OCI-LY3 (cell line): ENCODE measurements around the gene TEDC1.

Experiments
- H2AFZ ChIP-seq: fragments of 200-600, 300-600 bp; shearing (Covaris generic); 2 replicates; pipeline ENCODE4 v1.6.0; 2014; ENCODE audit warnings: antibody characterized with exemption, low read depth, low read length
- H3K27ac ChIP-seq: fragments of 200-600, 300-600 bp; sonication (generic); 2 replicates; pipeline ENCODE4 v1.5.1; 2014; ENCODE audit warnings: mild to moderate bottlenecking, low read length, moderate library complexity, mixed read lengths
- H3K27me3 ChIP-seq: fragments of 200-600, 300-600 bp; sonication (generic); 2 replicates; pipeline ENCODE4 v1.6.1; 2014; ENCODE audit warnings: low read depth, low read length, mixed read lengths
- H3K36me3 ChIP-seq: fragments of 200-600, 300-600 bp; sonication (generic); replicated peaks from 2 replicates; pipeline ENCODE3; 2014; ENCODE audit warnings: low read depth, low read length, mixed read lengths
- H3K4me1 ChIP-seq: fragments of 300-600, 200-600 bp; sonication (generic); 2 replicates; pipeline ENCODE4 v1.6.1; 2014; ENCODE audit warnings: low read length, mixed read lengths
- H3K4me2 ChIP-seq: fragments of 200-600, 300-600 bp; sonication (generic); 2 replicates; pipeline ENCODE4 v1.6.1; 2014; ENCODE audit warnings: low read length, mixed read lengths
- H3K4me3 ChIP-seq: fragments of 300-600, 200-600 bp; sonication (generic); 2 replicates; pipeline ENCODE4 v1.5.1; 2014; ENCODE audit warnings: antibody characterized with exemption, mild to moderate bottlenecking, low read length, moderate library complexity
- H3K79me2 ChIP-seq: fragments of 300-600, 200-600 bp; shearing (Covaris generic); 2 replicates; pipeline ENCODE4 v1.6.1; 2014; ENCODE audit warnings: mild to moderate bottlenecking, low read length, mixed read lengths
- H3K9ac ChIP-seq: fragments of 300-600, 200-600 bp; shearing (Covaris generic); 2 replicates; pipeline ENCODE4 v1.6.0; 2014; ENCODE audit warnings: mild to moderate bottlenecking, low read length, moderate library complexity
- H3K9me3 ChIP-seq: fragments of 200-600, 300-600 bp; shearing (Covaris generic); 2 replicates; pipeline ENCODE4 v1.6.1; 2014; ENCODE audit warnings: low read length, mixed read lengths; ENCODE audit not compliant: insufficient read depth
- H4K20me1 ChIP-seq: fragments of 200-600, 300-600 bp; sonication (generic); 2 replicates; pipeline ENCODE4 v1.6.1; 2016; ENCODE audit warnings: low read length, mixed read lengths; ENCODE audit not compliant: insufficient read depth
- EZH2phosphoT487 ChIP-seq: fragments of 200-600 bp; shearing (Covaris generic); IDR thresholded peaks from 2 replicates; pipeline ENCODE4 v1.6.1; 2018; ENCODE audit warnings: antibody characterized with exemption, mixed run types, low read depth
- TF ChIP-seq, protein P1 (sequence below): fragments of 200-600, 300-600 bp; sonication (generic); IDR thresholded peaks from 2 replicates; pipeline ENCODE4 v1.5.1; 2014; ENCODE audit warnings: antibody characterized with exemption, low read length, low read depth

TEDC1 gene

DNA sequence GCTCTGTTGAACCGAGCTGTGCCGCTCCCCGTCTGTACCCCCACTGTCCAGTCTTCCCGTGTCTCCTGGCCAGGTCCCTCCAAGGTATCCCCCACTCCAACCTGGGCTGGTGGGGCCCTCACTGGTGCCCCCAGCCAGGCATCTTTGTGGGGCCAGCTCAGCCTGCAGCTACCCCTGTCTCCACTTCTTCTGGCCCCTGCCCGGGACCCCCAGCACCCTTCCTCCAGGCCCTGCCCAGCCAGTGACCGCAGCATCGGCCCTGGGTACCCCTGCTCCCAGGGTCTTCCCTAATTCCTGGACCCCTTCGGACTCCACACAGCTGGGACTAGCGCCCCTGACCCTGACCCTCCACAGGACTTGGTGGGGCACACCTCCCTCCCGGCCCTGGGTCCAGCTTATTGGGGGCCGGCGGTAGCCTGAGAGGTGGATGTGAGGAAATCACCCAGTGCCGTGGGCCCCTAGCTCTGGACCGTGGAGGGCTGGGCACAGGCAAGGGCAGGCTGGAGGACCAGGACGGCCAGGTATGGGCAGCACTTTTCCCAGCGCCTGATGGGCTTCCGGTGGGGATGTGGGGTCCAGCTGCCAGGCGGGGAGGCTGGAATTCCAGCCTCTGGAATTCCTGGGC is 8.4 kb upstream of the TEDC1 start:
- H2AFZ ChIP-seq = no peak overlapping the region
- H3K36me3 ChIP-seq = no peaks in the 10 kb centered on the region
- H3K4me1 ChIP-seq = peaks cover 26% of the 10 kb centered on the region
- H3K4me3 ChIP-seq = no peak overlapping the region
- no peak overlapping the region for H3K9ac ChIP-seq
- no peak for TF ChIP-seq EZH2phosphoT487
- TF ChIP-seq, protein P1, sequence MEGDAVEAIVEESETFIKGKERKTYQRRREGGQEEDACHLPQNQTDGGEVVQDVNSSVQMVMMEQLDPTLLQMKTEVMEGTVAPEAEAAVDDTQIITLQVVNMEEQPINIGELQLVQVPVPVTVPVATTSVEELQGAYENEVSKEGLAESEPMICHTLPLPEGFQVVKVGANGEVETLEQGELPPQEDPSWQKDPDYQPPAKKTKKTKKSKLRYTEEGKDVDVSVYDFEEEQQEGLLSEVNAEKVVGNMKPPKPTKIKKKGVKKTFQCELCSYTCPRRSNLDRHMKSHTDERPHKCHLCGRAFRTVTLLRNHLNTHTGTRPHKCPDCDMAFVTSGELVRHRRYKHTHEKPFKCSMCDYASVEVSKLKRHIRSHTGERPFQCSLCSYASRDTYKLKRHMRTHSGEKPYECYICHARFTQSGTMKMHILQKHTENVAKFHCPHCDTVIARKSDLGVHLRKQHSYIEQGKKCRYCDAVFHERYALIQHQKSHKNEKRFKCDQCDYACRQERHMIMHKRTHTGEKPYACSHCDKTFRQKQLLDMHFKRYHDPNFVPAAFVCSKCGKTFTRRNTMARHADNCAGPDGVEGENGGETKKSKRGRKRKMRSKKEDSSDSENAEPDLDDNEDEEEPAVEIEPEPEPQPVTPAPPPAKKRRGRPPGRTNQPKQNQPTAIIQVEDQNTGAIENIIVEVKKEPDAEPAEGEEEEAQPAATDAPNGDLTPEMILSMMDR = no peak
- 0 out of 2 replicates have a peak overlapping the region, but pooled peaks have one; percentile 93 for H3K4me2 ChIP-seq
- peaks cover 25% of the 10 kb centered on the region for H3K27me3 ChIP-seq
- H3K79me2 ChIP-seq = no peaks in the 10 kb centered on the region; the same call in 1 of the 2 replicates
- no peak overlapping the region for H3K27ac ChIP-seq
- no peaks in the 10 kb centered on the region for H3K9me3 ChIP-seq
- no peaks in the 10 kb centered on the region for H4K20me1 ChIP-seq

DNA sequence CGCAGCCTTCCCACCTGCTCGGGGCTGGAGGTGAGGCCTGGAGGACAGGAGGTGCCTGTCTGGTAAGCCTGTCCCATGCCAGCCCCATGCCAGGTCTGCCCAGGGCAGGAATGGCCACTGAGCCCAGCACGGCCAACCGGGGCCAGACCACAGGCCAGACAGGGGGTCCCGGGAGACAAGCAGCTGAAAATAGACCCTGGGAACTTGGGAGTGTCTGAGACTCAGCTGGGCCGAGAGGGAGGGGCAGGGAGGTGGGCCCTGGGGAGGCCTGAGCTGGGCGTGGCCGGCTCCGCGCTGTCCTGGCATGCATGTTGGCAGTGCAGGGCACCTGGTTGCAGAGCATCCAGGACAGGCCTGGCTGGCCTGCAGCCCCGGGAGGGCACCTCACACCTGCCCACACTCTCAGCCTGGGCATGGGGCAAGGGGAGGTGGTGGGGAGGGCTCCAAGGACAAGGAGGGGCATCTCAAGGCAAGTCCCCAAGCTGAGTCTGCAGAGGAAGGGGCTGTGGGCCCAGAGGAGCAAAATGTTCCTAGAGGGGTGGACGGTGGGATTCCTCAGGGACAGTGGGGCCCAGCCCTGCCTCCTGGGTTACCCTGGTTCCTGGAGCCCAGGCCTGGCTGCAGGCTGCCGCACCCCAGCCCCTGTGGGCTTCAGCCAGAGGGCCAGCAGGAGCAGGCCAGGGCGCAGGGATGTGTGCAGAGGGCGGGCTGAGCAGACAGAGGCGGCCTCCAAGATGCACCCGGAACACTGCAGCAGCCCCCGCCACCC is 7.6 kb upstream of the TEDC1 start:
- no peaks in the 10 kb centered on the region for H3K36me3 ChIP-seq
- H3K4me1 ChIP-seq = peaks cover 28% of the 10 kb centered on the region
- H3K9ac ChIP-seq = no peak overlapping the region
- peaks cover 2% of the 10 kb centered on the region; the same call in 1 of the 2 replicates for H3K79me2 ChIP-seq
- no peak overlapping the region for H3K27ac ChIP-seq
- peaks cover 18% of the 10 kb centered on the region for H3K27me3 ChIP-seq
- no peaks in the 10 kb centered on the region for H3K9me3 ChIP-seq
- H3K4me2 ChIP-seq = no peak overlapping the region
- TF ChIP-seq EZH2phosphoT487 = no peak
- TF ChIP-seq, protein P1 = no peak
- no peaks in the 10 kb centered on the region for H4K20me1 ChIP-seq
- no peak overlapping the region for H2AFZ ChIP-seq
- no peak overlapping the region for H3K4me3 ChIP-seq

DNA sequence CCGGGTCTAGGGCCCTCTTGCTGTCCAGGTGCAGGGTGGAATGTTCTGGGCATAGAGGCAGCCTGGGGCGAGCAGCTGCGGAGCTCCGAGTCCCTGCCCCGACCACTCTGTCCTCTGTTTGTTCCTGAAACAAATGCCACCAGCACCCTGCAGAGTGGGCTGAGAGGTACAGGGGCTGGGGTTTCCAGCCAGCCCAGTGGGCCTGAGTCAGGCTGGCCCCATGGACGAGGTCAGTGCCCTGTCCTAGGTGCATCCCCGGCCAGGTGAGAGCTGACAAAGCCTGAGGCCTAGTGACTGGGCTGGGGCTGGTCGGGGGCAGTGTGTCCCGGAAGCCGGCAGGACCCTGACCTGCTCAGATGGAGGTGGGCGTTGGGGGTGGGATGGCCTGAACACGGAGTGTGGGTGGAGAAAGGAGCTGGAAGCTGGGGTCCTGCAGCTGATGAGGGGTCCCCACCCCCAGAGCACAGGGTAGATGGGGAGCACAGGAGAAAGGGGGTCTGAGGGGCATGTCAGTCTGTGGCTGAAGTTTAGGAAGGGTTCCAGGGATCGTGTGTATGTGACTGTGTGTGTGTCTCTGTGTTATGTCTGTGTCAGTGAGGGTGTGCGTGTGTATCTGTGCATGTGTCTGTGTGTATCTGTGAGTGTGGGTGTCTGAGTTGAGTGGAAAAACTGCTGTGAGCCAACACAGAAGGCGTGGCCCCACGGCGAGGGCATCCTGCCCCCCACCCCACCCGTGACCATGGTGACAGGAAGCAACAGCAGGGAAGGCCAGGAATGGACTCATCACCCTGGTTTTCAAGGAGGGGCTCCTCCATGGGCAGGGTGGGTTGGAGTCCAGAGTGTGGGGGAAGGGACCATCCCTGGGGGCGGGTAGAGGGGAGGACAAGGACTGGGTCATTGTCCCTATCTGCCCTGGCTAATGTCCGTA is 6.7 kb upstream of the TEDC1 start:
- no peaks in the 10 kb centered on the region for H3K9me3 ChIP-seq
- no peak overlapping the region for H2AFZ ChIP-seq
- H3K27me3 ChIP-seq = peaks cover 17% of the 10 kb centered on the region
- no peaks in the 10 kb centered on the region for H4K20me1 ChIP-seq
- no peak overlapping the region for H3K4me2 ChIP-seq
- H3K4me1 ChIP-seq = peaks cover 36% of the 10 kb centered on the region
- H3K36me3 ChIP-seq = no peaks in the 10 kb centered on the region
- H3K27ac ChIP-seq = no peak overlapping the region
- H3K9ac ChIP-seq = no peak overlapping the region
- no peak for TF ChIP-seq EZH2phosphoT487
- TF ChIP-seq, protein P1 = no peak
- no peak overlapping the region for H3K4me3 ChIP-seq
- peaks cover 10% of the 10 kb centered on the region; the same call in 1 of the 2 replicates for H3K79me2 ChIP-seq

DNA sequence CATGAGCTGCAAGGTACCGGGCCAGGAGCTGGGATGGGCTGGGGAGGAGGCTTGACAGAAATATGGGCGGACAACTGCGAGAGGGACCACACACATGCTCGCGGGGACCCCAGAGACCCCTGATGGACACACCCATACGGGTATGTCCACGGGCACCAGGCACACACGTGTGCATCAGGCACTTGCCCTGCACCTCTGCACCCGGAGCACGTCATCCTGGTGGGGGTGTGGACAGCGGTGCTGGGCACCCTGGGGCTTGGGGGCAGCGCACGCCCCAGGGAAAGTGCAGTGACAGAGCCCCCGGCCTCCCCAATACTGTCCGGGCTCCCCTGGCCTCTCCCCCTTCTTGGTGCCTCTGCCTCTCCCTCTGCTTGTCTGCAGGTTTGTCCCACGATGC is 6.1 kb upstream of the TEDC1 start:
- H3K4me3 ChIP-seq = no peak overlapping the region
- H4K20me1 ChIP-seq = no peaks in the 10 kb centered on the region
- H3K9me3 ChIP-seq = no peaks in the 10 kb centered on the region
- no peak overlapping the region for H3K9ac ChIP-seq
- TF ChIP-seq, protein P1 = no peak
- no peak for TF ChIP-seq EZH2phosphoT487
- H3K27me3 ChIP-seq = peaks cover 10% of the 10 kb centered on the region
- peaks cover 38% of the 10 kb centered on the region for H3K4me1 ChIP-seq
- peaks cover 12% of the 10 kb centered on the region; the same call in 1 of the 2 replicates for H3K79me2 ChIP-seq
- no peak overlapping the region for H3K27ac ChIP-seq
- H2AFZ ChIP-seq = no peak overlapping the region
- no peaks in the 10 kb centered on the region for H3K36me3 ChIP-seq
- no peak overlapping the region for H3K4me2 ChIP-seq
